GM19351 (cell line): ENCODE measurements around the gene KDM4C.

Source experiments
- ATAC-seq: cut with Tn5 transposase; IDR thresholded peaks from one replicate; pipeline ENCODE4 v1.9.1; 2021; ENCODE audit warnings: mild to moderate bottlenecking, moderate library complexity; ENCODE audit not compliant: unreplicated experiment

Gene KDM4C

DNA sequence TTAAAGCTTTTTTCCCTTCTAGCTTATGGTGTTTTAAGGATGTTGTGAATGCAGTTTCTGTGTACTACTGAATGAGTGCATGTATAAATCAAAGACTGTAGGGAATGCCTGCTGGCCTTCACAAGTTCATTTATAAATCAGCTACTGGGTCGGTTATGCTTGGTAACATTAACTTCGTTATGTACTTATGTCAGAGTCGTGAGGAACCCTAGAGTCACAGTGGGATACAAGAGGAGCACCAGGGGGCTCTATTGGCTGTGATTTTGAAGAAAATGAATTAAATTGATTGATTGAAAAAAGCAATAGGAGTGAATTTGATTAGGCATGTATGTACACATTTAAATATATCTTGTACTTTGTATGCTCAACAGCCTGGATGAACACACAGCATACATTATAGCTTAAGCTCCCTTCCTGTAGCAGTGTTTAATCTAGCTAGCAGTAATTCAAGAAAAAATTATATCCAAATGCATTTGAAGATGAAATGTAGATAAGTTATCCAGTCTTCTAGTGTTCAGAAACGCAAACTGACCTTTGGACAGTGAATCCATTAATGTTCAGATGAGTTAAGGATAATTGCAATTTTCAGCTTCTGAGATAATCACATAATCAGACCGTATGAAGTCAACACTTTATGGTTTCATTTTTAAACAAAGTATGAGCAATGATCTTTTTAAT is 204.2 kb downstream of the KDM4C start:
- ATAC-seq, result no peak

DNA sequence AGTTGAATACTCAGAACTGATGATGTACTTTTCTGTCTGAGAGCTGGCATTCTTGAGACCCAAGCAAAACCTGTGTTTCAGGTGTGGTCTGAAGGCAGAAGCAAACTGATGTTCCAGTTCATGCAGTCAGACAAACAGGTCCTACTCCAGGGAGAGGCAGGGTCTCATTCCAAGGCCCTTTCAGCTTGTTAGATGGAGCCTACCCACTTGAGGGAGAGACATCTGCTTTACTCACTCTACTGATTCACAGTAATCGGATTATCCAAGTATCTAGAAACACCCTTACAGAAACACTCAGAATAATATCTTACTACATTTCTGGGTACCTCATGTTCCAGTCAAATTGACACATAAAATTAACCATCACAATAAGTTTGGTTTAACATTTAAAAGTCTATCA is 207.8 kb downstream of the KDM4C start:
- ATAC-seq, result no peak

DNA sequence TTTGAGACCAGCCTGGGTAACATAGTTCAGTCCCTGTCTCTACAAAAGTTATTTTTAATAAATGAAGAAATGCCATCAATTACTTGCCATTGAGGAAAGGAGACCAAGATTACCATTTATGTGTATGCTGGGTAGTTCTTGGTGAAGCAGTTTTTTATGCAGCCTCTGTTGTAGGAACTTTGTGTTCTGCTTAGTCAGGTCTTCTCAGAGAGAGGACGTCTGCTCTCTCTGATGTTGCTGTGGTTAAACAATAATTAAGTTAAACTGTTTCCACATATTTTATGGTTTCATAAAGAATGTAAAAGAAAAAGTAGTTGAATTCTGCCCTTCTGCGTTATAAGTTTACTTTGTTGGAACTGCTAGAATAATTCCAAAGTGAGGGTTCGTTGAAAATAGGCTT is 210.5 kb downstream of the KDM4C start:
- no peak for ATAC-seq

DNA sequence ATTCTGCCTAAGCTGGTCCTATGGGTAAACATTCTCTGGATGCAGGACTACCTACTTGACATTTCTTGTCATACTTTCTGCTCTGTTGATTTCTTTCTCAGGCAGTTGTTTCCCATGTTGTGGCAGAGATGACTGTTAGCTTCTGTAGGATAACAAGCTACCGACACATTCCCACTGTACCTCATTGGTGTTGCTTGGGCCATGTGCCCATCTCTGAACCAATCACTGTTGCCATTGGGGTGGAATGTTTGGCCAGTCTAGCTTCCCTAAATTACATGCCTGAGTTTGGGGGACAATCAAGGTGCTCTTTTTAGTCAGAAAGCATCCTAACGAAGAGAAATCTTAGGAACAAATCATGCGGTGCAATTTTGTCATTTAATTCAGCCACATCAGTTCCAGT is 212.0 kb downstream of the KDM4C start:
- no peak for ATAC-seq

DNA sequence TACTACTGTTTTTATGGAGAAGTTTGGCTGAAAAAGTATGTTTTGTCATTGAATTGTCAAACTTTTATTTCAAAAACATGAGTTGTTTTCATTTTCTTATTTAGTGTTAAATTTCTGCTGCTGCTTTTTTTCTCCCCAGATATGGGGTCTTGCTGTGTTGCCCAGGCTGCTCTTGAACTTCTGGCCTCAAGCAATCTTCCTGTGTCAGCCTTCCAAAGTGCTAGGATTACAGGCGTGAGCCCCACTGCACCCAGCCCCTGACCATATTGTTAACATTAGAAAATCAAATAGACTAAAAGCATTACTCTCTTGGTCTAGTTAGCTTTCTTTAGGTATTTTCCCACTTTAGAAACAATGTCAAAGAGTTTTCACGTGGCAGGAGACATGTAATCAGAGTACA is 215.3 kb downstream of the KDM4C start:
- ATAC-seq, result no peak

DNA sequence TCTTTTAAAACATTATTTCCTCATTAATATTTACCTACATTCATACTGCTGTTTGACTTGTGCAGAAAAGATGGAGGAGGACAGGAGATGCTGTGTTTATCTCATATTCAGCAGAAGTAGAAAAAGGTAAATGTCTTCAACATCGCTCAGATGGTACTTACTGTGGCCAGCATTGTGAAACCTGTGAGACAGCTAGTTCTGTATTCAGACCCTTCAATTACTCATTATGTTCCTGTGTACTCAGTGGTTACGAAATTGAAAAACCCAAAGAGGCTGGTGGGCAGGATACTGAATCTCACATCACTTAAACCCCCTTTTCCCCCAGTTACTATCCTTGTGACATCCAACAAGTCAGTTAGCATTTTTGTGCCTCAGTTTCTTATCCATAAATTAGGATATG is 216.0 kb downstream of the KDM4C start:
- peak; percentile 99 for ATAC-seq

DNA sequence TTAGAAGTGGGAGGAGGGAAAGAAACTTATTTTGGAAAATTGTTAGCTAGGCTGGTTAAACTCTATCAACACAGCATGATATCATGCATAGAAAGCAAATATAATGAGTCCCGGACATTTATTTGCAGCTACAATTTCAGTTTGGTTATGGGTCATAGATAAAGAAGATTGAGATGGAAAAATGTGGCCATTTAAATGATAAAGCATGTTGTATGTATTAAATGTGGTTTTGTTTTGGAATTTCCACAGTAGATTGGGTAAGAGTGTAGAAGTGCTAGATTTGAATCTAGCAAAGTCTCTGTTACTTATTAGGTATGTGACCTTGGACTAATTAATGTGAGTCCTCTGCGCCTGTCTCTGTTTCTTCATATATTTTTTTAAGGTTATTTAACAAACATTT is 217.4 kb downstream of the KDM4C start:
- ATAC-seq, result no peak

DNA sequence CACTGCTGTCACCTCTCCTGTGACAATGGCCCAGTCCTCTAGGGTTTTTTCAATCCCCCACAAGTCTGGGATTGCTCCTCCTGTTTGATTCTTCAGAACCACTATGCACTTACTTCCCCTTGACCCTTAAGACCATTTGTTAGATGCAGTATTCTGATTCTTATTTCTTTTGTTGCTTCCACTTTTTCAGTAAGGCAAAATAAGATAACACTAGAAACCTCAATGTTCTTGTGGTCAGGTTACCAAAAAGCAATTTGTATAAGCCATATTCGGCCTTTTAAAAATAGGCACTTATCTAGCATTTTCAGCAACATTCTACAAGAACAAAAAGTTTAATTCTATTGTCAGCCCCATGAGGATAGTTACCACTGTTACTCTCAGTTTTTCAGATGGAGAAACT is 220.0 kb downstream of the KDM4C start:
- no peak for ATAC-seq

DNA sequence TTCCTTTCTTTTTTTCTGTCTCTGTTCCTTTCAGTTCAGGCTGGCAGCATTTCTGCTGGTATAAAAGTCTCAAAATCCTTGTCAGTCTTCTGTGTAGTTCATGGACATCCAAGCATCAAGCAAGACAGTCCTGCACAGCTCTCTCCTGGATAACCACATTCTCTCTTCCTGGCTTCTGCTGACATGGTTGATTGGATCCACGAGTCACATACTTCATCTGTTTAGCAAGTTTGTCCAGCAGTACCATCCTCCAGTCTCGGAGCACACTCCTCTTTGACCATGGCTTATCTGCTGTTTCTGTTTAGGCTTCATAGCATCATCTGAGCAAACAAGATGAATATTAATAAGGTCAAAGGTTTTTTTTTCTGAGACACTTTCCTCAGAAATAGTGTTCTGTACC is 220.8 kb downstream of the KDM4C start:
- ATAC-seq, result no peak

DNA sequence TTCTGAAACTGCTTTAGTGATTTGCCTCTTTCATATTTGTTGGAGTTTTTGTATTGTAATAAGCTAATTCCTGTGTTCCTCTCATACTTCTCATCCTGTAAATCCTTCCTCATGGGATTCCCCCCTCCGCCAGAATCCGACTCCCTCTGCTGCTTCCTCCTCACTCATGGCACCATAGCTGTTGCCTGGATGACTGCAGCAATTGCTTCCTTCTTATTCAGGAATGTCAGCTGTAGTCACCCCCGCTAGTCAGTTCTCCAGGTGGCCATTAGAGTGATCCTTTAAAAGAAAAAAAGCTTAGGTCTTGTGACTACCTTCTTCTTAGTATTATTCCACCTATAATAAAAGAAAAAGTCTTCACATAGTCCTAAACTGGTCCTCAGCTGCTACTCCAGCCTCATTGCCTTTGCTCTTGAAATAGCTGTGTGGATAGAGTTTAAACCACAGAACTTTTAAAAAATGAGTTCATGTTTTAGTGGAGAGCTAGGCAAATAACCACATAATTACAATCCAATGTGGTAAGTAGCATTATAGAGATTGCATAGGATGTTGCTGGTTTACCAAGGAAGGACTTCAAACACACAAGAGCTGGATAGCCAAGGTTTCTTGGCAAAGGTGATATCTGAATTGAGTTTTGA is 227.3 kb downstream of the KDM4C start:
- ATAC-seq, result no peak

DNA sequence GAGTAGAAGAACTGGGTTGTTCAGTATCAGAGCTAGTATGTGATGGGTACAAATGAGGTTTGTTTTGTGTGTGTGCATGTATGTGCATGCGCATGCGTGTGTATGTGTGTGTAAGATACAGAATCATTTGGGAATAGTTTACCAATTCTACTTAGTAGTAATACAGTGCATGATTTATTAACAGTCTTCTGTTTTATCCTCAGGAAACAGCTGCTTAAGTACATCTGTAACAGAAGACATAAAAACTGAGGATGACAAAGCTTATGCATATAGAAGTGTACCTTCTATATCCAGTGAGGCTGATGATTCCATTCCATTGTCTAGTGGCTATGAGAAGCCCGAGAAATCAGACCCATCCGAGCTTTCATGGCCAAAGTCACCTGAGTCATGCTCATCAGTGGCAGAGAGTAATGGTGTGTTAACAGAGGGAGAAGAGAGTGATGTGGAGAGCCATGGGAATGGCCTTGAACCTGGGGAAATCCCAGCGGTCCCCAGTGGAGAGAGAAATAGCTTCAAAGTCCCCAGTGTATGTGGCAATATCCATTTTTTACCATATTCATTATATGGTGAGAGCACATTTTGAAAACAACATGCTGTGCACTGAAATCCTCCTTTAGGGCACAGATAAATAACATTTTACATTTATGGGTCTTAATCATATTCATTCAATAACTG is 228.5 kb downstream of the KDM4C start:
- no peak for ATAC-seq

DNA sequence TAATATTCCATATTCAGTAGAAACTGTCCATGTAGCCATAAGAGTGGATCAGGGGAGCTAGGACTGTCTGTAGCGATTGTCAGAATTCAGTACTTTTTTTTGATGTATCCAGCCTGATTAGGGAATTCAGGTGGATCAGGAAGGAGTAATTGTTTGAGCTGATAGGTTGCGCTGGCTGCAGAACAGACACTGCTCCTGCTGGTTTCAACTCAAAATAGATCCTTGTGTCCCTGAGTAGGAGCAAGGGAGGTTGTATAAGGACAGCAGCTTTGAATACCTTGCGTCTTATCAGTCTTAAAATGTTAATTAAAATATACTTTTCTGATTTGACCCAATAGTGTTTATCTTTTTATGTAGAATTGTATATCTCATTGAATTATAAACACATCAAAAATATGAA is 229.6 kb downstream of the KDM4C start:
- no peak for ATAC-seq

DNA sequence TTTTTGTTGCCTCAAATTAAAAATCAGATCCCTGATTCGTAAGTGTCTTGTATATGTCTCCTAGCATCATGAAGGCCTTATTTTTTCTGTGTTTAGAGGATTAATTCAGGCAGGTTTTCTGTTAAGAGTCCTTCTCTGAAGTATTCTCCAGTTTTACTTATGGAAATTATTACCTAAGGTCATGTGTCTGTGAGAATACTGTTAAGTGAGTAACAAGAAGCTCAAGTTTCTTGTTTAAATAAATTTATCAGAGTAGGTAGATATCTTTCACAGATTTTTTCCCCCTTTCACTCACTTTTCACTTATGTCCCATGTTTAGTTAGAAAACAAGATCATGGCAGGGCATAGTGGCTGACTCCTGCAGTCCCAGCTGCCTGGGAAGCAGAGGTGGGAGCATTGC is 233.6 kb downstream of the KDM4C start:
- no peak for ATAC-seq

DNA sequence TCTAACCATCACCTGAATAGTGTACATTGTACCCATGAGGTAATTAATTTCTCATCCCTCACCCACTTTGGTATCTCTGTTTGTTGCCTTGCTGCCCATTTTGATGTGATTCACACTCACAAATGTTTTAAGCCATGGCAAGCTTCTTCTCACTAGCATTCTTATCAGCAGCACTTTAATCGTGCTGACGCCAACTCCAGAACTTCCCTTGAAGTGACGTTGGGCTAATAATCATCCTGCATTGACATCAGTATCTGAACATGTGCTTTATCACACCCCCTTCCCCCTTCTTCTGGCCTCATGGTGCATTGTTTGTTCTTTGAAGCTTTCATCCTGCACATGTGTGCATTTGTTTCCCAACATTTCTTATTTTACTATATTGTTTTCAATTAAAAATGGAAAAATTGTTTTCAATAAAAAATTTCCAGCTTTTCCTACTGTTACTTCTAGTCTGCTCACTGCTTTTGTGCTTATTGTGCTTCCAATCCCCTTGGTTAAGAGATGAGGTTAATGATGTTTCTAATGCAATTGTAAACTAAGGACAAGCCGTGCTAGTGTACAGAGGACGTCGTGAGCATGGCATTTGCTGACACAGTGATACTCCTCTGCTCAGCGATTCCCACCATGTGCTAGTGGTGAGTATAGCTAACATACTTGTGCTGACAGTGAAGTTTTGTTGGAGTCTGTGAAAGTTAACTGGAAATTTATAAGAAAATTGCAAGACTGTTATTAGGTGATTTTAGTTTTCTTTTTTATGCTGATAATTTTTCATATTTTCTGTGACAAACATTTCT is 238.5 kb downstream of the KDM4C start:
- no peak for ATAC-seq

DNA sequence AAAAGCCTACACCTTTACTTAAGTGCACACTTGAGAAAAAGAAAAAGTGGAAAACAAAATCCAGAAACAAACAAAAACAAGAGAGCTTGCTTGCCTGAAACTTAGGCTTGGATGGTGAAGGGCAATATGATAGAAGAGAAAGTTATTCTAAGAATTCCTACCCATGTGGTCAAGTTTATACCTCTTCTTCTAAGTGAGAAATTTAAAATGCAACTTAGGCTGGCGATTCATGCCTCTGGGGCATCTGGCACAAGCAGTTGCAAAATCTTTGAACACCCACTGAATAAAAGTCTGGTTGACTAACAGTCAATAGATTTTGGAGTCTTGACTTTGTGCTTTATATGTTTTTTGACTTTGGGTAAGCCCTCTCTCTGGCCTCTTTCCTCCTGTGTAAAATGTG is 239.6 kb downstream of the KDM4C start:
- no peak for ATAC-seq

DNA sequence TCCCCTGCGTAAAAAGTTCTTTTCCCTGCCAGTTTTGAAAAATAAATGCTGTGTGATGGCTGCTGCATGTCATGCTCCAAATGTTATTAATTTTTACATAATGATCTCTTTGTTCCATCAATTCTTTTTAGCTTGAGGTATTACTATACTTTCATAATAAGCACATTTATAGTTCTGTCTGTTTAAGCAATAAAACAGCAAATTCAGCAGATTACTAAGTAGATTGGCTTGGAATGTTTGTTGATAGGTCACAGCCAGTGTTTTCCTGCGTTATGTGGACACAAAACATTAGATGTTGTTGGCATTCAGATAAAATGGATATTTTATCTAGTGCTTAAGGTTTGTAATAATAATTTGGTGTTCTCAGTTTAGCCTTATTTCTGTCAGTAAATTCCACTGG is 242.0 kb downstream of the KDM4C start:
- no peak for ATAC-seq

DNA sequence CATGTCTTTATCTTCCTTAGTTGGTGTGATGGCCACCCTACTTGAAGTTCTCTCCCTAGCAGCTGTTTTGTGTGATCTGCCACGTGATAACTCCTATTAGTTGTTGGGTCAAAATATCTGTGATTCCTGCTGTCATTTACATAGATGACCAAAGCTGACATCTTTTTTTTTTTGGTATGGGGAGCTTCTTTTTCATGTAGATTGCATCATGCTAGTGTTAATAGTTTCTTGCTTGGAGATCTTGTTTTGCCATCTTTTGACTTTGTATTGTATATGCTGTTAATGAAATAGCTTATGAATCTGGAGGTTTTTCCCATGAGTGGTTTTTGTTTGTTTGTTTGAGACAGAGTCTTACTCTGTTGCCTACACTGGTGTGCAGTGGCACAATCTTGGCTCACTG is 243.8 kb downstream of the KDM4C start:
- ATAC-seq, result no peak

DNA sequence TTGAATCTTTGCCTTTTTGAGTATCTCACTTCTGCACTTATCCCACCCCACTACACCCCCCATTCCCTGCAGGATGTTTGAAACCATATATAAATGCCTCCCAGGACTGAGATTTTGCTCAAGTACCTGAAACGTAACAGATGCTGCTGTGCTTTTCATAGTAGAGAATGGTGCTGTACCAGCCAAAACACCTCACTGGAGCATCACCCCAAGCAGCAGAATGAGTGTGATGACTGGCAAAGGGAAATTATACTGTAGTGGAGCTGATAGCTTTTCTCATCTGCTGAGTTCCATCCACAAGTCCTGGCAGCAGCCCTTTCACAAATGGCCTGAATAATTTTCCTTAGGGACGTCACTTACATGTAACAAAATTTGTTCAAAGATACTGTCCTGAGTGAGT is 246.1 kb downstream of the KDM4C start:
- ATAC-seq, result no peak

DNA sequence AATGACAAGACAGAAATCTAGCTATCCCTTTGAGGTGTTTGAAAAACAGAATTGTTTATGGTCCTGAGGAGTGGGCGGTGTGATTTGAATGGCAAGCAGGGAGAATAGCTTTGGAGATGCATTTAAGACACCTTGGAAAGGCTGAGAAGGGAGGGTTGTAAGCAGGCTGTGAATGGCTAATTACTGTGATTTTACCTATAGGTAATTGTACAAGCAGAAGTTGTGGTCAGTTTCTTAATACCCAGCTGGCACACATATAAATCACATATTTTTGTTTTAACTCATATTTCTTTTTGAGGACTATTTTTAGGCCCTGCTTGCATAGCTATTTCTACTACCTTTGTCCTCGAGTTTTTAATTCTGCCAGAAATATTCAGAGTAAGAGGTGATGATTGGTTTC is 248.6 kb downstream of the KDM4C start:
- ATAC-seq, result no peak

DNA sequence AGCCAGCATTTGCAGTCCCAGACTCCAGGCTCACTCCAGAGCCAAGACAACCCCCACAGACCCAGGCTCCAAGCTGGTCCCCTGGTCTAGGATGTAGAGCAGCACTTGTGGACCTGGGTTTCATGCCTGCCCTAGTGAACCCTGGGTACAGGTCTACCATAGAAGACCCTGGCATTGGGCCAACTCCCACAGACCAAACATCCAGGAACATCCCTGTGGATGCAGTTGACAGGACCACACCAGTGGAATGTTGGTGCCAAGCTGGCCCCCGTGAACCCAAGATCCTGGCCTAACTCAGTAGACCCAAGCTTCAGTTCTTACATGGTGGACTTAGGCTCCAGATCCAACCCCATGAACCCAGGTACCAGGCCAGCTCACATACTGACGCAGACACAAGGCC is 250.6 kb downstream of the KDM4C start:
- ATAC-seq, result no peak

DNA sequence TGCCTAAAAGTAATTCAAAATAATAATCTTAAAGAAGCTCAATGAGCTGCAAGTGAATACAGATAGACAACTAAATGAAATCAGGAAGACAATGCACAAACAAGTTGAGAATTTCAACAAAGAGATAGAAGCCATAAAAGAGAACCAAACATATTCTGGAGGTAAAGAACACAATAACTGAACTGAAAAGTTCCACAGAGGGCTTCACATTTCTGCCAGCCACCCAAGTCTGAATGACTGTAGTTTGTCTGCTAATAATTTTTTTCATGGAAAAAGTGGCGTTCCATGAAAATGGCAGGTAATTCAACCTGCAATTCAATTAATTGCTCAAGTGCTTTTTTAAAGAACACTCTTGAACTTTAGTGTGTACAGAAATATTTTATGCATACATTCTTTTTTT is 251.3 kb downstream of the KDM4C start:
- ATAC-seq, result no peak
